HUES64 (cell line): ENCODE results near the gene SCGB1C1.

Experiments used
- H3K27ac ChIP-seq: 2 replicates; pipeline ENCODE4 v1.7.0; 2013; ENCODE audit warnings: low read depth, low read length, inconsistent platforms
- H3K27me3 ChIP-seq: 2 replicates; pipeline ENCODE4 v1.6.1; 2013; ENCODE audit warnings: mild to moderate bottlenecking, low read length; ENCODE audit not compliant: insufficient read depth
- H3K36me3 ChIP-seq: 2 replicates; pipeline ENCODE4 v1.6.1; 2013; ENCODE audit warnings: mild to moderate bottlenecking, low read length; ENCODE audit not compliant: insufficient read depth
- H3K4me1 ChIP-seq: 2 replicates; pipeline ENCODE4 v1.6.1; 2013; ENCODE audit warnings: mild to moderate bottlenecking, low read length, moderate library complexity; ENCODE audit not compliant: insufficient read depth
- H3K4me3 ChIP-seq: 2 replicates; pipeline ENCODE4 v1.5.1; 2013; ENCODE audit warnings: mild to moderate bottlenecking, low read length, moderate library complexity
- H3K9ac ChIP-seq: 2 replicates; pipeline ENCODE4 v1.6.1; 2013; ENCODE audit warnings: mild to moderate bottlenecking, low read depth, low read length
- H3K9me3 ChIP-seq: 2 replicates; pipeline ENCODE4 v1.6.1; 2013; ENCODE audit warnings: low read depth, low read length; ENCODE audit not compliant: insufficient read depth
- WGBS: fragments of 150-250, 120-280 bp; methylation state at CpG from one replicate; pipeline ENCODE4 v1.1.7; 2013; ENCODE audit warnings: missing lambda C conversion rate; 5-methylcytosine and 5-hydroxymethylcytosine counted together

Gene SCGB1C1

GRCh38 chr11:206526-207207 is 13.8 kb downstream of the SCGB1C1 start:
- Histone ChIP-seq H3K27ac (peak overlapping the region; percentile 99; the same call in 1 of the 2 replicates), H3K36me3 (peaks cover 39% of the 10 kb centered on the region)
- WGBS = 11% methylated on average over 39 of the region's 39 CpGs

DNA sequence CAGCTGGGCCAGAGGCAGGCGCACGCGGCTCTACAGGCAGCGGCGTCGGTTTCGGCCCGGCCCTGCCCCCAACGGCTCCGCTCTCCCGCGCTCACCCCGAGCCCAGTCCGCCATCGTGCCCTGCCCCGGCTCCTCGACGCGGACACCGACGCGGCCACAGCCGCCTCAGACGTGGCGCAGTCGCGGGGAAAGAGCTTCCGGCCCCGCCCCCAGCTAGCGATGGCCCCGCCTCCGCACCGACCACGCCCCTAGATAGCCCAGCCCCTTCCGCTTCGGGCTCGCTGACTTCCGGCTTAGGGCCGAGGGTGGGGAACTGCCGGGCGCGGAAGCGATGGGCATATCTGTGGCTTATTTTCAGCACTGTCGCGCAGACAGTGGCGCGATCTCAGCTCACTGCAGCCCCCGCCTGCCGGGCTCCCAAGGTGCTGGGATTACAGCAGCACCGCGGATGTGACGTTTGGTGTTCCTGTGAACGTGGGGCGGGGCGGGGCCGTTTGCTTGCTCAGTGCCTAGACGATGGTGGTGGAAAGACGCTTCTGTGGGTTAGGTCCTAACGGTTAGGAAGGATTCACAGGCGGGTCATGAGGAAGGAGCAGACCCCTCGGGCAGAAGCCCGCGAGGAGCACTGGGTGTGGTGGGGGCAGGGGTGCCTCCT is 14.5 kb downstream of the SCGB1C1 start, which contains the start of the genes BET1L and RIC8A:
Gene BET1L (minus strand): TSS at position 192 of the 655 bp plus-strand sequence. CDS start 78 bp downstream, at position 114.
Gene RIC8A (plus strand): TSS at position 501 of the 655 bp plus-strand sequence. CDS start 1,147 bp downstream, outside the sequence.
- peaks cover 46% of the 10 kb centered on the region for H3K36me3 ChIP-seq
- no peaks in the 10 kb centered on the region for H3K9me3 ChIP-seq
- H3K4me1 ChIP-seq = peaks cover 7% of the 10 kb centered on the region; the same call in 1 of the 2 replicates
- peak within 1 kb of the TSS; percentile 85 for H3K9ac ChIP-seq
- no peaks in the 10 kb centered on the region for H3K27me3 ChIP-seq
- peak within 1 kb of the TSS; percentile 99 for H3K27ac ChIP-seq
- under 1% methylated on average over 63 of the region's 63 CpGs for WGBS
- H3K4me3 ChIP-seq = peak within 1 kb of the TSS; percentile 93

More at GRCh38 chr11:206526-207207, 13.8 kb downstream of the SCGB1C1 start:
- peak overlapping the region; percentile 93 for H3K4me3 ChIP-seq
- peak overlapping the region; percentile 85 for H3K9ac ChIP-seq
- H3K4me1 ChIP-seq = peaks cover 7% of the 10 kb centered on the region; the same call in 1 of the 2 replicates
- no peaks in the 10 kb centered on the region for H3K27me3 ChIP-seq
- no peaks in the 10 kb centered on the region for H3K9me3 ChIP-seq

DNA sequence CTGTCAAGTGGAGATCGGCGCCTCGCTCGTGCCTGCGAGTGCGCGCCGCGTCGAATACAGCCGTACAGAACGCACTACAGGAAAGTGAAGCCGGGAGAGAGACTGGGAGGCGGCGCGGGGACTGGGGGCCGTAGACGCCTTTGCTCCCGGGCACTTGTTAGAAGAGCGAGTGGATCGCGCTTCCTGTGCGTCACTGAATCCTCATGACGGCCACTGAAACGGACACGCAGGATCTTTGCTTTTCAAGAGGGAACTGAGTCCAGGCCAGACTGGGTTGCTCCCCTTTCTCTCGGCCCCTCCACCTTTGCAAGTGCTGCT is 14.9 kb downstream of the SCGB1C1 start:
- Histone ChIP-seq H3K9me3 (no peaks in the 10 kb centered on the region), H3K27me3 (no peaks in the 10 kb centered on the region), H3K36me3 (peaks cover 51% of the 10 kb centered on the region), H3K4me1 (peaks cover 7% of the 10 kb centered on the region; the same call in 1 of the 2 replicates), H3K27ac (peak overlapping the region; percentile 99), H3K9ac (peak overlapping the region; percentile 85), H3K4me3 (peak overlapping the region; percentile 93)
- under 1% methylated on average over 27 of the region's 27 CpGs for WGBS

DNA sequence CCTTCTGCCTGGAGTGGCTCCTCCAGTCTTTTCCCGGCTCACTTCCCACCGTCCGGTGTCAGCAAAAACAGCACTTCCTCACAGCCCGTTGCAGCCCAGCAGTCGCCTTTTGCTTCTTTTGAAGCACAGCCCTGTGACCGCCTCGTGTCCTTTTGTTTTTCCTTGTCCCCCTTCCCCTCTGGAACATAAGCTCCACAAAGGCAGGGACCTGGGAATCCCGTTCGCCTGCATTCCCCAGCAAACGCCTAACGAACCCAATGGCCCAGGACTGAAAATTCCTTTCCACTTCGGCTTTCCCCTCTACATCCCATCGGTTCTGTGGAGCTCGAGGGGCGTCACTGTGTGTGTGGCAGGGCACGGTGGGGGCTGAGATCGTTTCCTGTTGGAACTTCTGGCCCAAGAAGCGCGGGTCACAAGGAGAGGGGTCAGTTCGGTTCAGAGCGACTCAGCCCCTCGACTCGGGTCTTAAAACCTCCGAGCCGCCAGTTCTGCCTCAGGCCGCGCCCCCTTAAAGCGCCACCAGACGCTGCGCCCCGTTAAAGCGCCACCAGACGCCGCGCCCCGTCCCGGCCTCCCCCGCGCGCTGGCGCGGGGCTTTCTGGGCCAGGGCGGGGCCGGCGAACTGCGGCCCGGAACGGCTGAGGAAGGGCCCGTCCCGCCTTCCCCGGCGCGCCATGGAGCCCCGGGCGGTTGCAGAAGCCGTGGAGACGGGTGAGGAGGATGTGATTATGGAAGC is 15.5 kb downstream of the SCGB1C1 start:
- H3K9me3 ChIP-seq = no peaks in the 10 kb centered on the region
- peak overlapping the region; percentile 99 for H3K27ac ChIP-seq
- H3K9ac ChIP-seq = peak overlapping the region; percentile 85
- peaks cover 7% of the 10 kb centered on the region; the same call in 1 of the 2 replicates for H3K4me1 ChIP-seq
- H3K36me3 ChIP-seq = peaks cover 56% of the 10 kb centered on the region
- H3K27me3 ChIP-seq = no peaks in the 10 kb centered on the region
- under 1% methylated on average over 57 of the region's 57 CpGs for WGBS
- peak overlapping the region; percentile 93 for H3K4me3 ChIP-seq

- Histone ChIP-seq H3K27me3 (no peaks in the 10 kb centered on the region), H3K27ac (peak overlapping the region; percentile 99; the same call in 1 of the 2 replicates), H3K9me3 (no peaks in the 10 kb centered on the region), H3K36me3 (peaks cover 60% of the 10 kb centered on the region), H3K4me1 (peaks cover 7% of the 10 kb centered on the region; the same call in 1 of the 2 replicates), H3K4me3 (peak overlapping the region; percentile 93), H3K9ac (peak overlapping the region; percentile 85)
- WGBS = 1% methylated on average over 26 of the region's 26 CpGs
Measured at GRCh38 chr11:208917-209260, 16.0 kb downstream of the SCGB1C1 start.

- H3K9ac ChIP-seq = peak overlapping the region; percentile 70
- H3K9me3 ChIP-seq = no peaks in the 10 kb centered on the region
- peaks cover 62% of the 10 kb centered on the region for H3K36me3 ChIP-seq
- H3K4me1 ChIP-seq = peaks cover 7% of the 10 kb centered on the region; the same call in 1 of the 2 replicates
- no peaks in the 10 kb centered on the region for H3K27me3 ChIP-seq
- WGBS = 70% methylated on average over 29 of the region's 29 CpGs
- H3K27ac ChIP-seq = no peak overlapping the region
- peak overlapping the region; percentile 93 for H3K4me3 ChIP-seq
Measured at GRCh38 chr11:209275-210121, 16.6 kb downstream of the SCGB1C1 start.

DNA sequence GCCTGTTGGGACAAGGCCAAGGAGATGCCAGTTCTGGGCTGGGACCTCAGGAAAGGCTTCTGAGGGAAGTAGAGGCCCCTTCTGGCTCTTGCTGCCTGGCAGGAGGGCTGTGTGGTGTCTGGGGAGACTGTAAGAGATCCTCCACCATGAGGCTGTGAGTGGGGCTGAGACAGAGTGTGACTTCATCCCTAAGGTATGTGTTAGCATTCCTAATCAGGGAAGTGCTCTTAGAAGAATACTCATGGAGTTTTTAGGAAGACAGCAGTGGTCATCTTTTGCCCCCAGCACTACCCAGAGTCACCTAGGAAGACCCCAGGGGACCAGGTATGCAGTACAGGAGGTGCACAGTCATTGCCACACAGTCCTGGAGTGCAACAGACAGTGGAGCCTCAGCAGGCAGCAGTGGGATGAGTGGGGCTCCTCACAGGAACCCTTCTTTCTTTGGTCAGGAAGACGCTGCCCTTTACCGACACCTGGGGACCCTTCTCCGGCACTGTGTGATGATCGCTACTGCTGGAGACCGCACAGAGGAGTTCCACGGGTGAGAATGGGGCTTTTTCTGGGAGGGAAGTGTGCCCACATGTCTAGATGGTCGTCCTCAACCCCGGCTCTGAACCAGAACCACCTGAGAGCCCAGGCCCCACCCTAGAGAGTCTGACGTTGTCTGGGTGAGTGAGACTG is 17.4 kb downstream of the SCGB1C1 start:
- Histone ChIP-seq H3K27ac (no peak overlapping the region), H3K4me1 (peaks cover 7% of the 10 kb centered on the region; the same call in 1 of the 2 replicates), H3K36me3 (peaks cover 62% of the 10 kb centered on the region), H3K4me3 (peak overlapping the region; percentile 10; the same call in 1 of the 2 replicates), H3K27me3 (no peaks in the 10 kb centered on the region), H3K9me3 (no peaks in the 10 kb centered on the region), H3K9ac (no peak overlapping the region)
- WGBS = 94% methylated on average over 9 of the region's 9 CpGs

DNA sequence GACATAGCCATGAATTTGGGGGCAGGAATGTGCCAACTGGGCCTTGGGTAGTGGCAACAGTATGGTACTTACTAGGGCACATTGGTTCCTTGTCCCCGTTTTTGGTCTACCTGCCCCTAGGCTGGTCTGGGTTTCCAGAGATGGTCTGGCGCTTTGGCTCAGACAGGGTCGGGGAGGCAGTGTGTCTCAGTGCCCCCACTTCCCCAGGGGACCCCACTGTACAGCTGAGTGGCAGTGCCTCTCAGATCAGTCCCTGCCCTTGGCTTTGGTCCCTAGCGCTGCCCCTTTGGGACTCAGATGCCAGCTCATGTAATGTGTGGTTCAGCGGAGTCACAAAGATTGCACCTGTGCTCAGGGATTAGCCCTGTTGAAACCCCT is 17.9 kb downstream of the SCGB1C1 start:
- Histone ChIP-seq H3K4me3 (no peak overlapping the region), H3K27ac (no peak overlapping the region), H3K9ac (no peak overlapping the region)

DNA sequence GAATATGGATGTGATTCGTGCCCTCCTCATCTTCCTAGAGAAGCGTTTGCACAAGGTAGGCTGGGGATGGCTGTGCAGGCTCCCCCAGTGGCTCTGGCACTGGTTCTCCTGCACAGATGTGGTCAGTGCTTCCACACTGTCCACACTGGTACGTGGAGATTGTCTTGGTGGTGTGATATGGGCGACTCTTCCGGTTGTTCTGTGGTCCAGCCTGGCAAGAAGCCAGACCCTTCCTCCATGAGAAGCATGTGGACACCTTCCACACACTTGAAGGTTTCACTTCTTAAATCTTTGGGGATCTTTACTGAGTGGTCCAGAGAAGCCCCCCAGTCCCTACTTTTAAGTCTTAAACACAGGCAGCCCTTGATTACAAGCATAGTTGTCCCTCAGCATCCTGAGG is 18.4 kb downstream of the SCGB1C1 start:
- WGBS = 94% methylated on average over 5 of the region's 5 CpGs
- Histone ChIP-seq H3K27me3 (no peaks in the 10 kb centered on the region), H3K36me3 (peaks cover 67% of the 10 kb centered on the region), H3K27ac (no peak overlapping the region), H3K4me3 (no peak overlapping the region), H3K4me1 (peaks cover 3% of the 10 kb centered on the region; the same call in 1 of the 2 replicates), H3K9me3 (no peaks in the 10 kb centered on the region), H3K9ac (no peak overlapping the region)

More for the DNA sequence above, 17.9 kb downstream of the SCGB1C1 start:
- H3K36me3 ChIP-seq = peaks cover 63% of the 10 kb centered on the region
- H3K4me1 ChIP-seq = peaks cover 7% of the 10 kb centered on the region; the same call in 1 of the 2 replicates
- 94% methylated on average over 5 of the region's 5 CpGs for WGBS
- no peaks in the 10 kb centered on the region for H3K9me3 ChIP-seq
- H3K27me3 ChIP-seq = no peaks in the 10 kb centered on the region

GRCh38 chr11:211741-212140 is 18.9 kb downstream of the SCGB1C1 start:
- WGBS = 91% methylated on average over 9 of the region's 9 CpGs
- no peaks in the 10 kb centered on the region for H3K4me1 ChIP-seq
- H3K9me3 ChIP-seq = no peaks in the 10 kb centered on the region
- no peak overlapping the region for H3K27ac ChIP-seq
- H3K36me3 ChIP-seq = peaks cover 69% of the 10 kb centered on the region
- no peak overlapping the region for H3K4me3 ChIP-seq
- H3K27me3 ChIP-seq = no peaks in the 10 kb centered on the region
- H3K9ac ChIP-seq = no peak overlapping the region
